GM18502 (cell line): Measurements from ENCODE around the gene RBM12.
A peak's percentile ranks its signal among the peaks of the same experiment; 100 is the strongest.
"Not testable (repeated sequence)": the region's sequence is repeated elsewhere in the genome, so short reads cannot be mapped to it uniquely, and the experiment has no call there.

Experiments
- ATAC-seq: cut with Tn5 transposase; IDR thresholded peaks from one replicate; pipeline ENCODE4 v1.9.1; 2021; ENCODE audit warnings: mild to moderate bottlenecking; ENCODE audit not compliant: unreplicated experiment, poor library complexity

The RBM12 gene

GRCh38 chr20:35698298-35699126, 33.8 kb upstream of the RBM12 start:
- ATAC-seq: peak; percentile 28

GRCh38 chr20:35697696-35698297, 33.1 kb upstream of the RBM12 start:
- ATAC-seq: no peak

GRCh38 chr20:35695978-35696377, 31.3 kb upstream of the RBM12 start:
- no peak for ATAC-seq

GRCh38 chr20:35695245-35695749, 30.6 kb upstream of the RBM12 start:
- no peak for ATAC-seq

GRCh38 chr20:35690265-35690664, 25.6 kb upstream of the RBM12 start:
- ATAC-seq: no peak

- not testable (repeated sequence) for ATAC-seq
Measured at GRCh38 chr20:35686872-35687271, 22.2 kb upstream of the RBM12 start.

GRCh38 chr20:35685368-35685767, 20.7 kb upstream of the RBM12 start:
- ATAC-seq: not testable (repeated sequence)

- ATAC-seq: no peak
Measured at GRCh38 chr20:35681960-35682359, 17.3 kb upstream of the RBM12 start.

GRCh38 chr20:35680452-35681183, 15.9 kb upstream of the RBM12 start:
- ATAC-seq: no peak

- ATAC-seq: no peak
Measured at GRCh38 chr20:35674921-35675320, 10.2 kb upstream of the RBM12 start.

GRCh38 chr20:35673884-35674283, 9.2 kb upstream of the RBM12 start:
- no peak for ATAC-seq

- no peak for ATAC-seq
Measured at GRCh38 chr20:35669681-35670080, 5.0 kb upstream of the RBM12 start.

- no peak for ATAC-seq
Measured at GRCh38 chr20:35669221-35669620, 4.5 kb upstream of the RBM12 start.

GRCh38 chr20:35665949-35666288, 1.2 kb upstream of the RBM12 start:
- no peak for ATAC-seq

GRCh38 chr20:35663516-35664465, 909 bp downstream of the RBM12 start:
- peak; percentile 31 for ATAC-seq

GRCh38 chr20:35662551-35662950, 2.1 kb downstream of the RBM12 start:
- no peak for ATAC-seq

GRCh38 chr20:35661908-35662307, 2.8 kb downstream of the RBM12 start:
- no peak for ATAC-seq

- ATAC-seq: no peak
Measured at GRCh38 chr20:35661053-35661452, 3.6 kb downstream of the RBM12 start.

- no peak for ATAC-seq
Measured at GRCh38 chr20:35660122-35660937, 4.4 kb downstream of the RBM12 start.
